ENCODE data around the gene APP.

APP gene

DNA sequence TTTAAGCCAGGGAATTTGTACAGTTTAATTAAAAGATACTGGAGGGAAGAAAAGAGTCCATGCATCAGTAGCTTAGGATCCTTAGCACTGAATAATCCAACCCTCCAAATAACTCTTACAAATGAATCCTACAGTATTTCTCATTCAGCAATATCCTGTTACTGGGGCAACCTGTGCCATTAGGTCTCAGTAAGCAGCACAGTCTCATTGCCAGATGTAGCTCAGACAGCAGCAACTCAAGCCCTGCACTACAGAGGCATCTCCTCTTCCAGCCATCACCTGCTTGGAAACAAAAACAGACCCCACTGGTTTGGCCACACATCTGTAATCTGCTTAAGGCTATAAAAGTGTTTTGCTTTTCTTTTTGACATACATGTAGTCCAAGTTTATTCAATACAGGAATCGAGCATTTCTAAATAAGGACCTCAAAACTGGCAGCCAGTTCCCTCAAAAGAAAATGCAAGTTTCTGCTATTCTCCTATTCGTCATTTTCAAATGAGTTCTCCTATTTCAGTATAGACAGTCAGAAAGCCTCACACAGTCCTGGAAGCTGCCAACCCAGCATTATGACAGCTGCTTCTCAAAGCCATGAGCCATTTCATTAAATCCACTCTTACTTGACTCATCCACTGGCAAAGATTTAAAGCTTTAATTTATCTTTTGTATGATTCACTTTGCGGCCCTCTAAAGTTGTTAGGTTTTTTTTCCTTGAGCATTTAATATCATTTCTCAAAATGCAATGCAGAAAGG, 129.0 kb downstream of the APP start:
- TF ChIP-seq, protein P1, sequence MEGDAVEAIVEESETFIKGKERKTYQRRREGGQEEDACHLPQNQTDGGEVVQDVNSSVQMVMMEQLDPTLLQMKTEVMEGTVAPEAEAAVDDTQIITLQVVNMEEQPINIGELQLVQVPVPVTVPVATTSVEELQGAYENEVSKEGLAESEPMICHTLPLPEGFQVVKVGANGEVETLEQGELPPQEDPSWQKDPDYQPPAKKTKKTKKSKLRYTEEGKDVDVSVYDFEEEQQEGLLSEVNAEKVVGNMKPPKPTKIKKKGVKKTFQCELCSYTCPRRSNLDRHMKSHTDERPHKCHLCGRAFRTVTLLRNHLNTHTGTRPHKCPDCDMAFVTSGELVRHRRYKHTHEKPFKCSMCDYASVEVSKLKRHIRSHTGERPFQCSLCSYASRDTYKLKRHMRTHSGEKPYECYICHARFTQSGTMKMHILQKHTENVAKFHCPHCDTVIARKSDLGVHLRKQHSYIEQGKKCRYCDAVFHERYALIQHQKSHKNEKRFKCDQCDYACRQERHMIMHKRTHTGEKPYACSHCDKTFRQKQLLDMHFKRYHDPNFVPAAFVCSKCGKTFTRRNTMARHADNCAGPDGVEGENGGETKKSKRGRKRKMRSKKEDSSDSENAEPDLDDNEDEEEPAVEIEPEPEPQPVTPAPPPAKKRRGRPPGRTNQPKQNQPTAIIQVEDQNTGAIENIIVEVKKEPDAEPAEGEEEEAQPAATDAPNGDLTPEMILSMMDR (IDR thresholded peaks at IDR 0.05; ENCODE audit: low read length): no peak
- TF ChIP-seq EZH2 (IDR thresholded peaks at IDR 0.05; ENCODE audit: borderline replicate concordance, low read length): no peak
- Histone ChIP-seq H3K4me1 (ENCODE audit: insufficient read depth, low read length, severe bottlenecking) (no peaks in the 10 kb centered on the region), H3F3A (ENCODE audit: insufficient read depth, low read length) (no peaks in the 10 kb centered on the region), H4K20me1 (ENCODE audit: insufficient read depth, low read length) (no peaks in the 10 kb centered on the region), H3K4me3 (ENCODE audit: low read depth, low read length, poor library complexity, severe bottlenecking) (no peak overlapping the region), H2AFZ (ENCODE audit: low read length) (no peak overlapping the region), H3K9me2 (ENCODE audit: low read depth, low read length) (no peaks in the 10 kb centered on the region), H3K9ac (ENCODE audit: low read length) (no peak overlapping the region), H3K4me2 (ENCODE audit: low read length) (no peak overlapping the region), H3K9me3 (ENCODE audit: low read length) (no peaks in the 10 kb centered on the region), H3K36me3 (ENCODE audit: insufficient read depth, low read length) (no peaks in the 10 kb centered on the region), H3K27ac (ENCODE audit: low read depth, low read length, poor library complexity, severe bottlenecking) (no peak overlapping the region), H3K79me2 (ENCODE audit: insufficient read depth, low read length) (no peaks in the 10 kb centered on the region), H3K27me3 (ENCODE audit: insufficient read depth, low read length) (no peaks in the 10 kb centered on the region)

- Histone ChIP-seq H3K9me2 (ENCODE audit: low read depth, low read length) (no peaks in the 10 kb centered on the region), H3K4me1 (ENCODE audit: insufficient read depth, low read length, severe bottlenecking) (no peaks in the 10 kb centered on the region), H3K27me3 (ENCODE audit: insufficient read depth, low read length) (no peaks in the 10 kb centered on the region), H3K4me2 (ENCODE audit: low read length) (no peak overlapping the region), H3K36me3 (ENCODE audit: insufficient read depth, low read length) (no peaks in the 10 kb centered on the region), H4K20me1 (ENCODE audit: insufficient read depth, low read length) (no peaks in the 10 kb centered on the region), H2AFZ (ENCODE audit: low read length) (no peak overlapping the region), H3K79me2 (ENCODE audit: insufficient read depth, low read length) (no peaks in the 10 kb centered on the region), H3K4me3 (ENCODE audit: low read depth, low read length, poor library complexity, severe bottlenecking) (no peak overlapping the region), H3K27ac (ENCODE audit: low read depth, low read length, poor library complexity, severe bottlenecking) (no peak overlapping the region), H3K9me3 (ENCODE audit: low read length) (no peaks in the 10 kb centered on the region), H3K9ac (ENCODE audit: low read length) (no peak overlapping the region), H3F3A (ENCODE audit: insufficient read depth, low read length) (no peaks in the 10 kb centered on the region)
- no peak for TF ChIP-seq EZH2 (IDR thresholded peaks at IDR 0.05; ENCODE audit: borderline replicate concordance, low read length)
- TF ChIP-seq, protein P1 (IDR thresholded peaks at IDR 0.05; ENCODE audit: low read length): no peak
Observed at GRCh38 chr21:26036916-26037315, 133.7 kb downstream of the APP start.

GRCh38 chr21:26032263-26032662, 138.3 kb downstream of the APP start:
- Histone ChIP-seq H2AFZ (ENCODE audit: low read length) (no peak overlapping the region), H3F3A (ENCODE audit: insufficient read depth, low read length) (no peaks in the 10 kb centered on the region), H3K9ac (ENCODE audit: low read length) (no peak overlapping the region), H4K20me1 (ENCODE audit: insufficient read depth, low read length) (no peaks in the 10 kb centered on the region), H3K27me3 (ENCODE audit: insufficient read depth, low read length) (no peaks in the 10 kb centered on the region), H3K36me3 (ENCODE audit: insufficient read depth, low read length) (no peaks in the 10 kb centered on the region), H3K4me3 (ENCODE audit: low read depth, low read length, poor library complexity, severe bottlenecking) (no peak overlapping the region), H3K79me2 (ENCODE audit: insufficient read depth, low read length) (no peaks in the 10 kb centered on the region), H3K4me2 (ENCODE audit: low read length) (no peak overlapping the region), H3K27ac (ENCODE audit: low read depth, low read length, poor library complexity, severe bottlenecking) (no peak overlapping the region), H3K4me1 (ENCODE audit: insufficient read depth, low read length, severe bottlenecking) (no peaks in the 10 kb centered on the region), H3K9me2 (ENCODE audit: low read depth, low read length) (no peaks in the 10 kb centered on the region), H3K9me3 (ENCODE audit: low read length) (no peaks in the 10 kb centered on the region)
- TF ChIP-seq EZH2 (IDR thresholded peaks at IDR 0.05; ENCODE audit: borderline replicate concordance, low read length): no peak
- TF ChIP-seq, protein P1 (IDR thresholded peaks at IDR 0.05; ENCODE audit: low read length): peak; percentile 37; the same call in 1 of the 2 replicates
